GM18498 (cell line): ENCODE data around the gene SMARCB1.

Source experiments
- ATAC-seq: cut with Tn5 transposase; IDR thresholded peaks from one replicate; pipeline ENCODE4 v1.9.1; 2021; ENCODE audit warnings: mild to moderate bottlenecking, moderate library complexity; ENCODE audit not compliant: unreplicated experiment

SMARCB1 gene

DNA sequence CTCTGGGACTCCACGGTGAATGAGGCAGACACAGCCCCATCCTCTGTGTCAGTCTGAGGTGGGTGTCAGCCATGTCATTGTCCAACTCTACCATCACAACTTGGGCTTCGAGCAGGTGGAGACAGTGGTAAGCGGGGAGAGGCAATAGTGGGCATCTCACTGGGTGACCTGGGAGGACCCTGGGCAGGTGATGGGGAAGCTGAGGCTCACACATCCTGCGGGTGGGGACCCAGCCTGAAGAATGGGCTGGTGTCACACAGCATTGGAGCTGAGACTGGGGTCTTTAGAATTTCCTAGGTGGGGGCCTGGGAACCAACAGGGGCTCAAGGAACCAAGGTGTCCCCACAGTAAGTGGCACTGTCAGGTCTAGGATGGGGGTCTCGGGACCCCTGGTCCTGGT, 7.0 kb upstream of the SMARCB1 start:
- no peak for ATAC-seq

DNA sequence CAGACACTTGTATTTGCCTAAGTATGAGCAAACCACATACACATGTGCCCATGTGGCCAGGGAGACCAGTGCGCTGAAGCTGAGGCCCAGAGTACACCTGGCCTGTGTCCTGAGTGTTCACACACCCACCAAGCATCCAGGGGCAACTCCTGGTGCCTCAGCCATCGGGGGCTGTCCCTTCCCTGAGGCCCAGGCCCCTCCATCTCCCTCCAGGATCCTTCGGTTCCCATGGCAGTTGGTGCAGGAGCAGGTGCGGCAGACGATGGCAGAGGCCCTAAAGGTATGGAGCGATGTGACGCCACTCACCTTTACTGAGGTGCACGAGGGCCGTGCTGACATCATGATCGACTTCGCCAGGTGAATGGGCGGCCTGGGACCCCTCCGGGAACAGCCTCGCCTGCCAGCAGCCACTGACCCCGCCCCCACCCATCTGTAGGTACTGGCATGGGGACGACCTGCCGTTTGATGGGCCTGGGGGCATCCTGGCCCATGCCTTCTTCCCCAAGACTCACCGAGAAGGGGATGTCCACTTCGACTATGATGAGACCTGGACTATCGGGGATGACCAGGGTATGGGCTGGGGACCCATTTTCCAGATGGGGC, 6.5 kb upstream of the SMARCB1 start:
- ATAC-seq, result no peak

DNA sequence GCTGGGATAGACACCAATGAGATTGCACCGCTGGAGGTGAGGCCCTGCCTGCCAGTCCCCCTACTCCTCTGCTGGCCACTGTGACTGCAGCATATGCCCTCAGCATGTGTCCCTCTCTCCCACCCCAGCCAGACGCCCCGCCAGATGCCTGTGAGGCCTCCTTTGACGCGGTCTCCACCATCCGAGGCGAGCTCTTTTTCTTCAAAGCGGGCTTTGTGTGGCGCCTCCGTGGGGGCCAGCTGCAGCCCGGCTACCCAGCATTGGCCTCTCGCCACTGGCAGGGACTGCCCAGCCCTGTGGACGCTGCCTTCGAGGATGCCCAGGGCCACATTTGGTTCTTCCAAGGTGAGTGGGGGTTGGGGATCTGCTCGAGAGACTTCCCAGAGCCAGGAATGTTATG, 5.7 kb upstream of the SMARCB1 start:
- no peak for ATAC-seq

DNA sequence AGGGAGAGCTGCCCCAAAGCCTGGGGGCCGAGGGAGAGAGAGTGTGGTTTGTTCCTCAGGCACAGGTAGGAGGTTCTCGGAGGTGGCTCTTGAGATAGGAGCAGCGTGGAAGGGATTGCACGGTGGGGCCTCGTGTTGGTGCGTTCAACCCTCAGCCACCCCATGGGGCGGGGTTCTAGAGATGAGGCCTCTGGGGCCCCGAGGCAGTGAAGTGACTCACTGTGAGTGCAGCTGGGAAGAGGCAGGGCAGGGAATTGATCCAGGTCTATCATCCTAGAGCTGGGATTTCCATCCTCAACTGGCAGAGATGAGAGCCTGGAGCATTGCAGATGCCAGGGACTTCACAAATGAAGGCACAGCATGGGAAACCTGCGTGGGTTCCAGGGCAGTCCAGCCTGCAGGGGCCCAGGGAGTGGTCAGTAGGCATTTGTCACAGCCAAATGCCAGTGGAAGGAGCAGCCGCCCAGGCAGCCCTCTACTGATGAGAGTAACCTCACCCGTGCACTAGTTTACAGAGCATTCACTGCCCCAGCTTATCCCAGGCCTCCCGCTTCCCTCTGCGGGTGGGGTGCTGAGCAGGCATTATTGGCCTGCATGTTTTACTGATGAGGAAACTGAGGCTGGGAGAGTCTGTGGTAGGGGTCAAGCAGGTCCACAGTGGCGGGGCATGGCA, 5.1 kb upstream of the SMARCB1 start:
- ATAC-seq, result no peak

DNA sequence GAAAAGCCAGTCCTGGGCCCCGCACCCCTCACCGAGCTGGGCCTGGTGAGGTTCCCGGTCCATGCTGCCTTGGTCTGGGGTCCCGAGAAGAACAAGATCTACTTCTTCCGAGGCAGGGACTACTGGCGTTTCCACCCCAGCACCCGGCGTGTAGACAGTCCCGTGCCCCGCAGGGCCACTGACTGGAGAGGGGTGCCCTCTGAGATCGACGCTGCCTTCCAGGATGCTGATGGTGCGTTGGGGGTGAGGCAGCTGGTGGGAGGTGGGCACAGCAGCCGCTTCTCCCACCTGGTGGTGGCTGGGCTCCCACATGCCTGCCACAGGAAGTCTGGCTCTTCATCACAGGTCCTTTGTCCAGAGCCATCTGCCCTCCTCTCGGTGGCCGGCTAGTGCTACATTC, 4.5 kb upstream of the SMARCB1 start:
- no peak for ATAC-seq

DNA sequence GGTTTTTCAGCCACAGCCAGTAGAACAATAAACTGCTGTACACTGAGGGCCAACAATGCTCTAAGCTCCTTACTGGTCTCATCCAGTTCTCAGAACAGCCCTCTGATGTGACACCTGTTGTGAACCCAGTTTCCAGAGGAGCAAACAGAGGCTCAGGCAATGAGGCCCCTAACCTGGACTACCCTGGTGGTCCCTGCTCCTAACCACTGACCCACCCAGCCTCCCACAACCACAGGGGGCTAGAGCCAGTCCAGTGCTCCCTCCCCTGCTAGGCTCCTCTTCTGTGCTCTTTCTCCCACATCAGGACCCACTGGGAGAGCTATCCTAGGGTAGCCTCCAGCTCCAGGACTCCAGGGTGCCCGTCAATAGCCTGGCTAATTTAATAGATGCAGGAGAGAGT, 4.1 kb upstream of the SMARCB1 start:
- ATAC-seq, result no peak

DNA sequence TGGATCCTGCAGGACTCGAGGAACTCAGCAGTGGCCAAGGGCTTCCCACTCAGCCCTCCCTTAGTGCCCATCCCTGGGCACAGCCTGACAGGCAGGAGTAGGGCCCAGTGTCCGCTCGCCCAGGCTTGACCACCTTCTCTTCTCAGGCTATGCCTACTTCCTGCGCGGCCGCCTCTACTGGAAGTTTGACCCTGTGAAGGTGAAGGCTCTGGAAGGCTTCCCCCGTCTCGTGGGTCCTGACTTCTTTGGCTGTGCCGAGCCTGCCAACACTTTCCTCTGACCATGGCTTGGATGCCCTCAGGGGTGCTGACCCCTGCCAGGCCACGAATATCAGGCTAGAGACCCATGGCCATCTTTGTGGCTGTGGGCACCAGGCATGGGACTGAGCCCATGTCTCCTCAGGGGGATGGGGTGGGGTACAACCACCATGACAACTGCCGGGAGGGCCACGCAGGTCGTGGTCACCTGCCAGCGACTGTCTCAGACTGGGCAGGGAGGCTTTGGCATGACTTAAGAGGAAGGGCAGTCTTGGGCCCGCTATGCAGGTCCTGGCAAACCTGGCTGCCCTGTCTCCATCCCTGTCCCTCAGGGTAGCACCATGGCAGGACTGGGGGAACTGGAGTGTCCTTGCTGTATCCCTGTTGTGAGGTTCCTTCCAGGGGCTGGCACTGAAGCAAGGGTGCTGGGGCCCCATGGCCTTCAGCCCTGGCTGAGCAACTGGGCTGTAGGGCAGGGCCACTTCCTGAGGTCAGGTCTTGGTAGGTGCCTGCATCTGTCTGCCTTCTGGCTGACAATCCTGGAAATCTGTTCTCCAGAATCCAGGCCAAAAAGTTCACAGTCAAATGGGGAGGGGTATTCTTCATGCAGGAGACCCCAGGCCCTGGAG, 3.3 kb upstream of the SMARCB1 start:
- no peak for ATAC-seq

DNA sequence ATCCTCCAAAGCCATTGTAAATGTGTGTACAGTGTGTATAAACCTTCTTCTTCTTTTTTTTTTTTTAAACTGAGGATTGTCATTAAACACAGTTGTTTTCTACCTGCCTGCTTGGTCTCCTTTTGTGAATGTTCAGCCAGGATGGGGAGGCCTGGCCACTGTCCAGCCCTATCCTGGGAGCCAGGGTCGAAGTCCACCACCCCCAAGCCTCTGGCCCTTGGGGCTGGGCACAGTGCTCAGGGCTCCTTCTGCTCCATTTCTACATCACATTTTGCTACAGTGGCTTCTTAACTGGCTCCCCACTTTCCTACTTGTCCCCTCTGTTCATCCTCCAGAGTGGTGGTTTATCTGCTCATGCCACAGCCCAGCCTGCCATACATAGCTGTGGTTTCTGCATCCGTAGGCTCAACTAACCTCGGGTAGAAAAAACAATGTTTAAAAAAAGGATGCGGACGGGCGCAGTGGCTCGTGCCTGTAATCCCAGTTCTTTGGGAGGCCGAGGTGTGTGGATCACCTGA, 2.5 kb upstream of the SMARCB1 start:
- ATAC-seq, result no peak

DNA sequence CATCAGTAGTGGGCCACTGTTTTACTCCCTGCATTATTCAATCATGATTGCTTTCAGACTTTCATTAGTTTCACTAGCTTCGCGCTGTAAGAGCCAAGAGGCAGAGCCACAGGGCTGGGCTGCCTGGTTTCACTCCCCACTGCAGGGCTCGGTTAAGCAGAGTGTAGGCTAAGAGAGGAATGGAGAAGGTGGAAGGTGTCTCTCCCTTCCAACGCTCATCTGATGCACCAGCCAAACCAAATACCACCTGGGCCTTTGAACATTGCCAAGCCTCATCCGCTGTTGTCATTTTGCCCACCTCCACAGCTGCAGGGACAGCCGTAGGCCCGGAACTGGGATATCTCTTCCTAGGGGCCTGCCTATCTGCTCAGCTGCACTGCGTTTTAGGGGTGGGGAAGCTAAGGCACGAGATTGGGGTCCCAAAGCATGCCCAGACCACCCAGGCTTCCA, 480 bp upstream of the SMARCB1 start:
- no peak for ATAC-seq

DNA sequence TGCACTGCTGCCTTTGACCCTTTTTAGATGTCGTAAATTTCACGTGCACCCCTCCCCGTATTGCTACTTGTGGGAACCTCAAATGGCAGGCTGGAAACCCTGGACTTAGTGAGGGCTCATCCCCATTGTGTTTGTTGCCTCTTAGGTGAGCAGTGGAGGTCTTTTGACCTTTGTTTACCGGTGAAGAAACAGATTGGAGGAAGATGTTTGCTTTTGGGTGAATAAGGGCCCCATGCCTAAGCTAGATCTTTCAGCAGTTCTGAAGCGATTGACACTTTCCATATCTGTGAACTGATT, 782 bp downstream of the SMARCB1 start:
- ATAC-seq, result no peak

DNA sequence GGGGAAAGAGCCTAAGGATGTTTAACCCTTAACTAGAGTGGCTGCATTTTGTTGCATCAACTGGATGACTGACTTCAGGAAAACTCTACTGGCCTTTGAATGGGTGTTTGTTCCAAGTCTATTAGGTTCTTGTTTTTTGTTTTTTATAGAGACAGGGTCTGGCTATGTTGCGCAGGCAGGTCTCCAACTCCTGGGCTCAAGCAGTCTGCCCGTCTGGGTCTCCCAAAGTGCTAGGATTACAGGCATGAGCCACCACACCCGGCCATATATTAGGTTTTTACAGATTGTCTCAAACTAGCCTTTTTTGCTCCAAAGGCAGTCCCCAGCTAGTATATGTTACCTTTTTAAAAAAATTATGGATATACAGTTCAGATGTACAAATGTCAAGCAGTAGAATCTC, 1.1 kb downstream of the SMARCB1 start:
- no peak for ATAC-seq

DNA sequence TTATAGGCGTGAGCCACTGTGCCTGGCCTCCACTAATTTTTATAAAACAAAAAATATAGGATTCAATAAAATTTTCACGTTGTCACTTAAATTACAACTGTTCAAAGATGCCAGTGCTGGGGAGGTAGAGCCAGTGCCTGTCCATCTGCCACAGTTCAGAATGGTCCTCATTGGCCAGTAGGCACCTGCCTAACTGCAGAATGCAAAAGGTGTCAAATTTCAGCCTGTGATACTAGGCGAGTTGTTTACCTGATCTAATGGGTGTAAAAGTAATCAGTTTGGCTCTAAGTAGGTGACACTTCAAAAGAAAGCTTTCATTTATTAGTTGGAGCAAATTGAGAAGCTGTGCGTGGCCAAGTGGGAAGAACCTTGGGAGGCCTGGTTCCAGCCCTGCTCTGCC, 2.4 kb downstream of the SMARCB1 start:
- no peak for ATAC-seq

DNA sequence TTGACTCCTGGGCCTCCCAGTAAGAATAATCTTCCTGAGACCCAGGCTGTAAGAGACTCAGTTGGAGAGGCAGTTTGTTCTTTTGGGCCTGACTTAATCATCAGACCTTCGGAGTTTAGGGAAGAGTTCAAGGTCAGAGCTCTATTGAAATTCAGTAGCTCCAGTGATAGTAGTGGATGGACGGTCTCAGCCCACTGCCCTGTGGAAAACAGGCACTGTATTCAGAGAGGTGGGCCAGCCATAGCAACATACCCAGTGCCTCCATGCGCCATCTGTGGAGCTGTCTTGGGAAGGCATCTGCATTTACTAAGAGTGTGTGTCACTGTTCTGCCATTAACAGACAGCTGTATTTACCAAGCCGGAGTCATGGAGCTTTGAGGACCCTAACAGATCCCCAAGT, 2.9 kb downstream of the SMARCB1 start:
- ATAC-seq, result no peak

DNA sequence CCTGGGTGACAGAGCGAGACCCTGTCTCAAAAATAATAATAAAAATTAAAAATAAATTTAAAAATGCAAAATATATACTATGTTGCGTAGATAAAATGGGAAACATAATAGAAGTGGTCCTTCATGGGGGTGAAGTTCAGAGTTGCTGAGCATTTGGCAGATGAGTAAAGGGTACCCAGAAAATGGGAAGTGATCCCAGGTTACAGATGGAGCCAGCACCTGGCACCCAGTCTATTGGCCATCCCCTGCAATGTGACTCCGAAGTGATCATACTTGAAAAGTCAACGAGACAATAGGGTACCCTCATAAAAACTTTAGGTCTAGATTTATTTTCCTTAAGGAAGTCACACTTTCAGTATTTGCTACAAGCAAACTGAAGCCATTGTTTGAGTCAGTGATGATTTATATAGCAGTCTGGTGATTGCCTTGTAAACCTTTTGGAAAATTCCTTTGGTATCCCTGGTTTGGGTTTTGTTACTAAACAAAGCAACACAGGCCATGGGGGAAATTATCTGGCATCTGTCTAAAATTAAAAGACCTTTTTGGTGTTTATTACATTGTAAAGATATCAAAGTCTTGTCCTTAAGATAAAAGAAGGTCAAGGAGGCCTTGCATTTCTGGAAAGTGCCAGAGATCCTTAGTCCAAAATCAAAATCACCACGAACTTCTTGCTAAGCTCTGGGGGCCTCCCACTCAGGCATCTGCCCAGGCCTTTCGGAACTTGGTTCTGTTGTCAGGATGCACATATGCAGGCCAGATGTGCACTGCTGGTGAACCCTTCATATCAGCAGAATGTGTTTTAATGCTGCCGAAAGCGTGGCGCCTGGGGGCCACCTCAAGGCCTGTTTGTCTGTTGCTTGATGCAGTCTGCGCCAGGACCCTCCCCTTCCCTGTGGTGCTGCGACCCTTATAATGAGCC, 4.3 kb downstream of the SMARCB1 start:
- no peak for ATAC-seq

DNA sequence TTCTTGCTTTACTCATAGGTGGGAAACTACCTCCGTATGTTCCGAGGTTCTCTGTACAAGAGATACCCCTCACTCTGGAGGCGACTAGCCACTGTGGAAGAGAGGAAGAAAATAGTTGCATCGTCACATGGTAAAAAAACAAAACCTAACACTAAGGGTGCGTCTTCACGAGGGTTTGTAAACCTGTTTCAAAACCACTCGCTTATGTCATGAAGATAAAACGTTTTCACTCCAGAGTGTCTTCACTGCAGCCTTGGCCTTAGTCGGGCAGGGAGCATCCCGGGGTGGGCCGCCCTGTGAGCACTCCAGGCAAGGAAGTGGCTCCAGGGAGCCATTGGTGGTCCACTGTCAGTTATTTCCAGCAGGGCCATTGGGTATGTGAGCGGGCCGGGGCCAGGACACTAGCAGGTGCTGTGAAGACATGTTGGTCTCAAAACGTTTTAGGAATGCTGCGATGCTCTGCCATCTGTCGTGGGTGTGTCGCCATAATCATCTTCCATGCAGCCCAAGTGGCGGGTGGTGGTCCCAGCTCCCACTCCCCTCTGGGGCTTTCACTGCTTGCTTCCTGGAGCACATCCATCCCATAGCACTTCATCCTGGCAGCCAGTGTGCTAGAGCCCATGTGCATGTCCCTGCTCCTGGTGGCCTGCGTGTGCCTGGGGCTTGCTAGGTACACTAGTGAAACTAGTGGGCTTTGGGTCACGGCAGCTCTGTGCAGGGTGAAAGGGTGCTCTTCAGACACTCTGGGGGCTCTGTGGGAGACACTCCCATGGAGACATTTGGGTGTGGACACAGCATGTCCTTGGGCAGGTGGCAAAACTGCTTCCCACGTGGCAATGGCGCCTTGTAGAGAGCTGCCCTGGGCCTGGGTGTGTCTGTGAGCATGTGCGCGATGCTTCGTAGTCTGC, 5.2 kb downstream of the SMARCB1 start:
- ATAC-seq, result no peak

DNA sequence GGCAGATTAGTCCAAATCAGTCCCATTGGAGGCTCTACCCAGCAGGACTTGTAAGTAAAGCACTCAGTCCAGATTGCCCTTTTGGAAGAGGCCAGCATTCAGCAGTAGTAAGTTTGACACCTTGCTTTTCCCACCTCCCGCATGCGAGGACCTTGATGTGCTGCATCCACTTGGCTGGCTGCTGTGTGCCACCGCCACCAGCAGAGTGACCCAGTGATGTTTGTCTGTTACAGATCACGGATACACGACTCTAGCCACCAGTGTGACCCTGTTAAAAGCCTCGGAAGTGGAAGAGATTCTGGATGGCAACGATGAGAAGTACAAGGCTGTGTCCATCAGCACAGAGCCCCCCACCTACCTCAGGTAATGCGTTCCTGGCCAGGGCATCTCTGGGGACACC, 6.6 kb downstream of the SMARCB1 start:
- ATAC-seq, result no peak

DNA sequence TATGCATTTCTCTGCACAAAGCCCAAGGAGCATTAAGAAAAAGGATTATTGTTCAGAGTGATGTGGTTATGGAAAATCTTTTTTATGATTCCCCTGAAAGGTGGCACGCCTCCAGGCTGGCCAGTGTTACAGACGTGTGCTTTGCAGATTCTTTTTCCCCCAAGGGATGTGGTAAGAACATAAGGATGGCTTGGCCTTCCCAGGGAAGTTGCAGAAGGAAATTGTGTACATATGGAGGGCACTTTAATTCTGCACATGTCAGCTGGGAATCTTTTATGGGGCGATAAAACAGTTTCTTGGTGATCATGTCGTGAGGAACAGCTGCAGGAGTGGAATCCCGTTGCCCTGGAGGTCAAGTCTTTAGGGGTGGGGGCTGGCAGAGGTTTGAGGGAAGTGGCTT, 9.7 kb downstream of the SMARCB1 start:
- ATAC-seq, result no peak

DNA sequence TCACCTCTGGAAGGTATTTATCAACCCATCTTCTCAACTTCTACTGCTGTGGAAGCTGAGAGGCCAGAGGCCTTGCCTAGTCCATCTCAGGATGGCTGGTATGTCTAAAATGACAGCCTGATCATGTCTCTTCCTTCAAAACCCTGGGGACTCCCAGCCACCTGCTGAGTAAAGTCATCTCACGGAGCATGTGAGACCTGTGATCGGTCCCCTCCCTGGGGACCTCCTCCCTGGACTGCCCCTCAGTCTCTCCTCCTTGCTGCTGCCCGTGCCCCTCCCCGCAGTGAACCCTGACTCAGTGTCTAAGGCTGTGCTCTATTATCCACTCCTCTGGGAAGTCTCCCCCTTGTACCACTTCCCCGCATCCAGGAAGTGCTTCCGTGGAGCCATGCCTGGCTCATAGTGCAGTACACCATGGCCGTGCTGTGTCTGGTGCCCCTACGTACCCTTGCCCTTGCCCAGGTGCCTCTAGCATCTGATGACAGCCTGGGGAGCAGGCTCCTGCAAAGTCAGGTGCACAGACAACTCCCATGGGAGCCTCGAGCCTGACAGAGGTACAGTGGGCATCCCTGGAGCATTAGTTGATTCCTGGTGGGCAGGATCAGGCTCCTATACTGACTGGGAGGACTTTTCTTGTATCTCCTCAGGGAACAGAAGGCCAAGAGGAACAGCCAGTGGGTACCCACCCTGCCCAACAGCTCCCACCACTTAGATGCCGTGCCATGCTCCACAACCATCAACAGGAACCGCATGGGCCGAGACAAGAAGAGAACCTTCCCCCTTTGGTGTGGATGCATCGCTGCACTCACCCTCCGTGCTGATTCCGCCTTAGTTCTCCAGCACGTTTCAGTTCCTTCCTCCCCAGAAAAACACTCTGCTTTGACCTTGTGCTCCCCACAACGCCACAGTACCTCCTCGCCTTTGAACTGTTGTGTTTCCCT, 13.8 kb downstream of the SMARCB1 start:
- ATAC-seq, result no peak
